Activated CD4-positive, alpha-beta memory T cell treated with anti-CD3 and anti-CD28 coated beads for 36 hours (primary cell): ENCODE results near the gene DNHD1. TPM values are rescaled to one million over a fixed set of nuclear protein-coding genes. Genes with fewer than 3 reads are reported as not detected.

ENCODE experiments used
- CTCF ChIA-PET: fragments of 350-600 bp; sonication (Branson Sonifier 250); formaldehyde crosslinking; loops from one replicate; lab custom pipeline; 2021; ENCODE audit warnings: antibody characterized with exemption, inconsistent platforms; lab: Charles Lee
- POLR2A ChIA-PET: fragments of 350-600 bp; sonication (Branson Sonifier 250); formaldehyde crosslinking; loops from one replicate; lab custom pipeline; 2021; ENCODE audit warnings: antibody characterized with exemption; lab: Charles Lee
- DNase-seq: peaks from one replicate; pipeline ENCODE4 v3.0.0-alpha.2; 2020
- H3K27ac Mint-ChIP-seq: one replicate; pipeline ENCODE4 v1.8.0; 2021; ENCODE audit warnings: mixed read lengths
- H3K27me3 Mint-ChIP-seq: one replicate; pipeline ENCODE4 v1.8.0; 2021; ENCODE audit warnings: mixed read lengths
- H3K36me3 Mint-ChIP-seq: one replicate; pipeline ENCODE4 v1.8.0; 2021; ENCODE audit warnings: mixed read lengths
- H3K4me1 Mint-ChIP-seq: one replicate; pipeline ENCODE4 v1.8.0; 2021; ENCODE audit warnings: low read depth, mixed read lengths
- H3K4me3 Mint-ChIP-seq: one replicate; pipeline ENCODE4 v1.8.0; 2021; ENCODE audit warnings: mild to moderate bottlenecking, mixed read lengths
- H3K9me3 Mint-ChIP-seq: one replicate; pipeline ENCODE4 v1.8.0; 2021; ENCODE audit warnings: mixed read lengths
- intact Hi-C: fragments of 100-400 bp; cut with micrococcal nuclease; formaldehyde crosslinking; loops from one replicate; pipeline ENCODE4 v1.15.1; 2023
- total RNA-seq, 2 experiments: library from RNA; stranded (reverse); gene quantifications; one replicate each; pipeline ENCODE4 v1.2.3, GENCODE V29; 2021

Gene DNHD1
- total RNA-seq, 2 experiments from 2014 or later = 18.6 to 20.3 TPM

- Mint-ChIP-seq H3K4me1 (no peaks in the 10 kb centered on the region), H3K36me3 (peaks cover 5% of the 10 kb centered on the region), H3K9me3 (no peaks in the 10 kb centered on the region), H3K4me3 (no peak overlapping the region), H3K27ac (no peak overlapping the region), H3K27me3 (no peaks in the 10 kb centered on the region)
- intact Hi-C loops = no loop called here
- POLR2A ChIA-PET = no interaction called here
- no peak for DNase-seq
- CTCF ChIA-PET = no interaction called here
These were observed 51.6 kb downstream of the DNHD1 start for GRCh38 chr11:6548641-6549040.

- no peak overlapping the region for H3K4me3 Mint-ChIP-seq
- no peaks in the 10 kb centered on the region for H3K4me1 Mint-ChIP-seq
- H3K36me3 Mint-ChIP-seq = no peaks in the 10 kb centered on the region
- DNase-seq = no peak
- no peaks in the 10 kb centered on the region for H3K27me3 Mint-ChIP-seq
- POLR2A ChIA-PET = no interaction called here
- no peak overlapping the region for H3K27ac Mint-ChIP-seq
- H3K9me3 Mint-ChIP-seq = no peaks in the 10 kb centered on the region
- CTCF ChIA-PET = no interaction called here
- intact Hi-C loops = no loop called here
These were observed 56.6 kb downstream of the DNHD1 start for GRCh38 chr11:6553634-6554033.

- Mint-ChIP-seq H3K4me3 (no peak overlapping the region), H3K27ac (no peak overlapping the region), H3K9me3 (no peaks in the 10 kb centered on the region), H3K4me1 (no peaks in the 10 kb centered on the region), H3K27me3 (no peaks in the 10 kb centered on the region), H3K36me3 (no peaks in the 10 kb centered on the region)
- POLR2A ChIA-PET = no interaction called here
- CTCF ChIA-PET = no interaction called here
- DNase-seq = no peak
- intact Hi-C loops = no loop called here
These were observed 58.0 kb downstream of the DNHD1 start for GRCh38 chr11:6554828-6555706.

GRCh38 chr11:6556139-6556949, 59.3 kb downstream of the DNHD1 start:
- DNase-seq = no peak
- ChIA-PET POLR2A (no interaction called here), CTCF (no interaction called here)
- H3K4me1 Mint-ChIP-seq = no peaks in the 10 kb centered on the region
- H3K9me3 Mint-ChIP-seq = no peaks in the 10 kb centered on the region
- H3K36me3 Mint-ChIP-seq = no peaks in the 10 kb centered on the region
- H3K27ac Mint-ChIP-seq = no peak overlapping the region
- H3K4me3 Mint-ChIP-seq = no peak overlapping the region
- no peaks in the 10 kb centered on the region for H3K27me3 Mint-ChIP-seq
- intact Hi-C loops = no loop called here

- intact Hi-C loops = no loop called here
- ChIA-PET POLR2A (no interaction called here), CTCF (no interaction called here)
- Mint-ChIP-seq H3K36me3 (peaks cover 2% of the 10 kb centered on the region), H3K4me1 (no peaks in the 10 kb centered on the region), H3K27me3 (no peaks in the 10 kb centered on the region), H3K9me3 (no peaks in the 10 kb centered on the region), H3K4me3 (no peak overlapping the region), H3K27ac (no peak overlapping the region)
- DNase-seq = no peak
These were observed 60.0 kb downstream of the DNHD1 start for GRCh38 chr11:6557063-6557462.

GRCh38 chr11:6557761-6558674, 60.9 kb downstream of the DNHD1 start:
- no peak overlapping the region for H3K27ac Mint-ChIP-seq
- H3K4me1 Mint-ChIP-seq = no peaks in the 10 kb centered on the region
- H3K4me3 Mint-ChIP-seq = no peak overlapping the region
- H3K36me3 Mint-ChIP-seq = peaks cover 2% of the 10 kb centered on the region
- CTCF ChIA-PET = no interaction called here
- no peaks in the 10 kb centered on the region for H3K9me3 Mint-ChIP-seq
- intact Hi-C loops = no loop called here
- H3K27me3 Mint-ChIP-seq = no peaks in the 10 kb centered on the region
- POLR2A ChIA-PET = no interaction called here
- no peak for DNase-seq

- H3K27me3 Mint-ChIP-seq = no peaks in the 10 kb centered on the region
- intact Hi-C loops = no loop called here
- H3K27ac Mint-ChIP-seq = no peak overlapping the region
- no peak for DNase-seq
- ChIA-PET CTCF (no interaction called here), POLR2A (no interaction called here)
- no peak overlapping the region for H3K4me3 Mint-ChIP-seq
- no peaks in the 10 kb centered on the region for H3K4me1 Mint-ChIP-seq
- no peaks in the 10 kb centered on the region for H3K9me3 Mint-ChIP-seq
- H3K36me3 Mint-ChIP-seq = peaks cover 2% of the 10 kb centered on the region
These were observed 62.3 kb downstream of the DNHD1 start for GRCh38 chr11:6559369-6559768.

GRCh38 chr11:6561288-6561687, 64.2 kb downstream of the DNHD1 start:
- no peak overlapping the region for H3K4me3 Mint-ChIP-seq
- ChIA-PET CTCF (no interaction called here), POLR2A (no interaction called here)
- intact Hi-C loops = no loop called here
- H3K4me1 Mint-ChIP-seq = no peaks in the 10 kb centered on the region
- DNase-seq = no peak
- no peak overlapping the region for H3K27ac Mint-ChIP-seq
- H3K9me3 Mint-ChIP-seq = no peaks in the 10 kb centered on the region
- H3K36me3 Mint-ChIP-seq = peaks cover 2% of the 10 kb centered on the region
- no peaks in the 10 kb centered on the region for H3K27me3 Mint-ChIP-seq

- POLR2A ChIA-PET = no interaction called here
- H3K36me3 Mint-ChIP-seq = peaks cover 2% of the 10 kb centered on the region
These were observed 66.1 kb downstream of the DNHD1 start for GRCh38 chr11:6563121-6563619.

GRCh38 chr11:6563667-6564066, 66.6 kb downstream of the DNHD1 start:
- H3K36me3 Mint-ChIP-seq = peaks cover 2% of the 10 kb centered on the region
- no peaks in the 10 kb centered on the region for H3K9me3 Mint-ChIP-seq
- no peak overlapping the region for H3K27ac Mint-ChIP-seq
- no peaks in the 10 kb centered on the region for H3K27me3 Mint-ChIP-seq
- no peak for DNase-seq
- H3K4me3 Mint-ChIP-seq = no peak overlapping the region
- H3K4me1 Mint-ChIP-seq = no peaks in the 10 kb centered on the region
- ChIA-PET CTCF (interaction anchor here (1.0 to 1.2 kb wide), 2 partner anchors 120 to 142 kb away, joined by 3 to 4 read pairs; partner anchors contain the start of gene MRPL17), POLR2A (no interaction called here)
- intact Hi-C loops = no loop called here

More at GRCh38 chr11:6563121-6563619, 66.1 kb downstream of the DNHD1 start:
- Mint-ChIP-seq H3K27me3 (no peaks in the 10 kb centered on the region), H3K4me1 (no peaks in the 10 kb centered on the region), H3K4me3 (no peak overlapping the region), H3K27ac (no peak overlapping the region), H3K9me3 (no peaks in the 10 kb centered on the region)
- intact Hi-C loops = no loop called here
- CTCF ChIA-PET = interaction anchor here (0.6 to 1.2 kb wide), 3 partner anchors 32 to 143 kb away, joined by 3 to 4 read pairs (median 3); partner anchors contain the start of gene MRPL17
- DNase-seq = no peak

GRCh38 chr11:6565325-6565724, 68.2 kb downstream of the DNHD1 start:
- DNase-seq = no peak
- Mint-ChIP-seq H3K9me3 (no peaks in the 10 kb centered on the region), H3K27me3 (no peaks in the 10 kb centered on the region), H3K27ac (no peak overlapping the region), H3K36me3 (peaks cover 2% of the 10 kb centered on the region), H3K4me3 (no peak overlapping the region), H3K4me1 (no peaks in the 10 kb centered on the region)
- POLR2A ChIA-PET = no interaction called here
- CTCF ChIA-PET = no interaction called here
- intact Hi-C loops = no loop called here
